GM18907 (cell line): ENCODE data around the gene STKLD1.
A peak's percentile ranks its signal among the peaks of the same experiment; 100 is the strongest.

Source experiments
- ATAC-seq: cut with Tn5 transposase; IDR thresholded peaks from one replicate; pipeline ENCODE4 v1.9.1; 2021; ENCODE audit warnings: mild to moderate bottlenecking, moderate library complexity; ENCODE audit not compliant: unreplicated experiment

The STKLD1 gene

GRCh38 chr9:133344979-133345378, 31.2 kb upstream of the STKLD1 start:
- ATAC-seq, result no peak

- no peak for ATAC-seq
Observed at GRCh38 chr9:133345596-133345995, 30.6 kb upstream of the STKLD1 start.

GRCh38 chr9:133346021-133346785, 30.0 kb upstream of the STKLD1 start:
- no peak for ATAC-seq

- ATAC-seq, result peak; percentile 24
Observed at GRCh38 chr9:133347515-133347984, 28.6 kb upstream of the STKLD1 start.

GRCh38 chr9:133347985-133348717, 28.0 kb upstream of the STKLD1 start, which contains the start of the genes MED22 and RPL7A:
MED22 (minus strand) TSS chr9:133348131; CDS start chr9:133346662, 1,469 bp downstream.
RPL7A (plus strand) TSS chr9:133348218; CDS start chr9:133348244, 26 bp downstream.
- peak; percentile 72 for ATAC-seq

- ATAC-seq, result no peak
Observed at GRCh38 chr9:133348718-133349573, 27.2 kb upstream of the STKLD1 start.

- ATAC-seq, result no peak
Observed at GRCh38 chr9:133349965-133350616, 26.1 kb upstream of the STKLD1 start.

- ATAC-seq, result no peak
Observed at GRCh38 chr9:133351526-133351907, 24.6 kb upstream of the STKLD1 start.

- no peak for ATAC-seq
Observed at GRCh38 chr9:133351908-133352634, 24.1 kb upstream of the STKLD1 start.

GRCh38 chr9:133352635-133353340, 23.4 kb upstream of the STKLD1 start:
- no peak for ATAC-seq

- ATAC-seq, result no peak
Observed at GRCh38 chr9:133353548-133353947, 22.6 kb upstream of the STKLD1 start.

- ATAC-seq, result no peak
Observed at GRCh38 chr9:133354766-133355165, 21.4 kb upstream of the STKLD1 start.

- ATAC-seq, result peak; percentile 20
Observed at GRCh38 chr9:133355881-133356357, 20.2 kb upstream of the STKLD1 start.

- peak; percentile 44 for ATAC-seq
Observed at GRCh38 chr9:133356391-133357091, 19.6 kb upstream of the STKLD1 start, which contains the start of the genes SURF1 and SURF2. SURF1 (minus strand) TSS chr9:133356487; CDS start chr9:133356453, 34 bp downstream. SURF2 (plus strand) TSS chr9:133356550; CDS start chr9:133356593, 43 bp downstream.

GRCh38 chr9:133357656-133358055, 18.5 kb upstream of the STKLD1 start:
- ATAC-seq, result no peak

- no peak for ATAC-seq
Observed at GRCh38 chr9:133359399-133360175, 16.6 kb upstream of the STKLD1 start.
